Measurements from ENCODE around the gene CTRB2. TPM values are rescaled to one million over a fixed set of nuclear protein-coding genes. Genes with fewer than 3 reads are reported as not detected.

CTRB2 gene
- total and polyA plus RNA-seq, 2 donors from 2014 or later, result not detected

- no peaks in the 10 kb centered on the region for H3K27me3 ChIP-seq (ENCODE audit: control insufficient read depth, insufficient read depth, low read length)
- H3K36me3 ChIP-seq (ENCODE audit: control insufficient read depth in 2 of 3, insufficient read depth in 3 of 3, low read length in 3 of 3), result no peaks in the 10 kb centered on the region
- H3K27ac ChIP-seq (ENCODE audit: low read depth in 2 of 2, low read length in 2 of 2), result no peak overlapping the region
- no peak for TF ChIP-seq CTCF (IDR thresholded peaks at IDR 0.05; ENCODE audit: borderline replicate concordance, extremely low read depth, insufficient read depth)
- H3K9ac ChIP-seq (ENCODE audit: low read length in 3 of 3), result no peak overlapping the region
- H3K4me1 ChIP-seq (ENCODE audit: control insufficient read depth in 2 of 3, insufficient read depth in 2 of 3, low read depth in 1 of 3, low read length in 3 of 3), result no peaks in the 10 kb centered on the region
- H3K4me3 ChIP-seq (ENCODE audit: low read length in 3 of 3), result no peak overlapping the region
- no peak for FAIRE-seq
- no peak for DNase-seq
- no peaks in the 10 kb centered on the region for H3K9me3 ChIP-seq (ENCODE audit: control insufficient read depth in 2 of 3, insufficient read depth in 1 of 3, low read length in 3 of 3)
- intact Hi-C loops (cut with DNase I), result no loop called here
Observed at GRCh38 chr16:75193265-75193650, 13.7 kb downstream of the CTRB2 start.

DNA sequence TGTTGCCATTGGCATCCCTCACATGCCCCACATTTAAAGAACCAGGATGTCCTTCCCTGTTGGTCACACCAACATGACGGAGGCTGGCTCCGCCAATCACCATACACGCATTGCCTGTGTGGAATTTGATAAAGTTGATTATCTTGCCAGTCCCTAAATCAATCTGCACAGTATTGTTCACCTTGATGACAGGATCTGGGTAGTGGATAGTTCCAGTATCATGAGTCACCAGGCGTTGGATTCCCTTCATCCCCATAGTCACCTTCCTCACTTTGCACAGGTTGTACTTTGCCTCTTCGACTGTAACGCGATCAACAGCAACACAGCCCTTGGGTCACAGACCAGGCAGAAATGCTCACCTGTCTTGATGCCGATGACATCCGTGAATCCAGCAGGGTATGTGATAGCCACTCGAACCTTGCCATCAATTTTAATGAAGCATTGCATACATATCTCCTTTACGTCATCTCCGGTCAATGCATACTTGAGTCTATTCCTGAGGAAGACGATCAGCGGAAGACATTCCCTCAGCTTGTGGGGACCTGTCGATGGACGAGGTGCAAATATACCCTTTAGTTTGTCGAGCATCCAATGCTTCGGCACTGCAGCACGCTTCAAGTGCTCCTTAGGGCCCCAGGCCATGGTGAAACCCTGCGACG is 14.2 kb downstream of the CTRB2 start:
- intact Hi-C loops (cut with DNase I), result no loop called here

GRCh38 chr16:75189638-75190245 is 17.2 kb downstream of the CTRB2 start:
- H3K4me3 ChIP-seq (ENCODE audit: low read length in 3 of 3), result no peak overlapping the region
- no peak for FAIRE-seq
- DNase-seq, result no peak
- no peak overlapping the region for H3K9ac ChIP-seq (ENCODE audit: low read length in 3 of 3)
- H3K4me1 ChIP-seq (ENCODE audit: control insufficient read depth in 2 of 3, insufficient read depth in 2 of 3, low read depth in 1 of 3, low read length in 3 of 3), result no peaks in the 10 kb centered on the region
- H3K36me3 ChIP-seq (ENCODE audit: control insufficient read depth in 2 of 3, insufficient read depth in 3 of 3, low read length in 3 of 3), result no peaks in the 10 kb centered on the region
- H3K27ac ChIP-seq (ENCODE audit: low read depth in 2 of 2, low read length in 2 of 2), result no peak overlapping the region
- intact Hi-C loops (cut with DNase I), result no loop called here
- no peaks in the 10 kb centered on the region for H3K27me3 ChIP-seq (ENCODE audit: control insufficient read depth, insufficient read depth, low read length)
- TF ChIP-seq CTCF (IDR thresholded peaks at IDR 0.05; ENCODE audit: borderline replicate concordance, extremely low read depth, insufficient read depth), result no peak
- H3K9me3 ChIP-seq (ENCODE audit: control insufficient read depth in 2 of 3, insufficient read depth in 1 of 3, low read length in 3 of 3), result no peaks in the 10 kb centered on the region

More for the DNA sequence above, 14.2 kb downstream of the CTRB2 start:
- H3K4me1 ChIP-seq (ENCODE audit: control insufficient read depth in 2 of 3, insufficient read depth in 2 of 3, low read depth in 1 of 3, low read length in 3 of 3), result no peaks in the 10 kb centered on the region
- H3K4me3 ChIP-seq (ENCODE audit: low read length in 3 of 3), result no peak overlapping the region
- H3K9me3 ChIP-seq (ENCODE audit: control insufficient read depth in 2 of 3, insufficient read depth in 1 of 3, low read length in 3 of 3), result no peaks in the 10 kb centered on the region
- H3K9ac ChIP-seq (ENCODE audit: low read length in 3 of 3), result no peak overlapping the region
- DNase-seq, result no peak
- no peak overlapping the region for H3K27ac ChIP-seq (ENCODE audit: low read depth in 2 of 2, low read length in 2 of 2)
- H3K27me3 ChIP-seq (ENCODE audit: control insufficient read depth, insufficient read depth, low read length), result no peaks in the 10 kb centered on the region
- H3K36me3 ChIP-seq (ENCODE audit: control insufficient read depth in 2 of 3, insufficient read depth in 3 of 3, low read length in 3 of 3), result no peaks in the 10 kb centered on the region
- no peak for TF ChIP-seq CTCF (IDR thresholded peaks at IDR 0.05; ENCODE audit: borderline replicate concordance, extremely low read depth, insufficient read depth)
- FAIRE-seq, result no peak

Data from kidney (tissue), 14 donors.